ENCODE results near the gene RPS10.

The RPS10 gene

GRCh38 chr6:34425498-34426410 is at the start of gene RPS10:
RPS10 (minus strand) TSS chr6:34426069; CDS start chr6:34425221, 848 bp downstream.
- peak; percentile 74 to 84 for DNase-seq (ENCODE audit: low read depth in 2 of 2)

GRCh38 chr6:34475238-34475682 is 49.4 kb upstream of the RPS10 start:
- DNase-seq (ENCODE audit: low read depth in 2 of 2): no peak

GRCh38 chr6:34474754-34475153 is 48.9 kb upstream of the RPS10 start:
- no peak for DNase-seq (ENCODE audit: low read depth in 2 of 2)

- no peak for DNase-seq (ENCODE audit: low read depth in 2 of 2)
These were observed 48.1 kb upstream of the RPS10 start for GRCh38 chr6:34473967-34474366.

- DNase-seq (ENCODE audit: low read depth in 2 of 2): no peak
These were observed 46.6 kb upstream of the RPS10 start for GRCh38 chr6:34472425-34472824.

- no peak for DNase-seq (ENCODE audit: low read depth in 2 of 2)
These were observed 43.6 kb upstream of the RPS10 start for GRCh38 chr6:34469499-34469898.

GRCh38 chr6:34468378-34468892 is 42.6 kb upstream of the RPS10 start:
- no peak for DNase-seq (ENCODE audit: low read depth in 2 of 2)

GRCh38 chr6:34466242-34467185 is 40.6 kb upstream of the RPS10 start:
- DNase-seq (ENCODE audit: low read depth in 2 of 2): no peak

GRCh38 chr6:34465531-34466241 is 39.8 kb upstream of the RPS10 start, which contains the start of gene PACSIN1:
PACSIN1 (plus strand) TSS chr6:34466076; CDS start chr6:34526306, 60,230 bp downstream.
- DNase-seq (ENCODE audit: low read depth in 2 of 2): no peak

- DNase-seq (ENCODE audit: low read depth in 2 of 2): no peak
These were observed 38.0 kb upstream of the RPS10 start for GRCh38 chr6:34463849-34464248.

- no peak for DNase-seq (ENCODE audit: low read depth in 2 of 2)
These were observed 37.4 kb upstream of the RPS10 start for GRCh38 chr6:34463299-34463698.

- no peak for DNase-seq (ENCODE audit: low read depth in 2 of 2)
These were observed 36.7 kb upstream of the RPS10 start for GRCh38 chr6:34462551-34462971.

- no peak for DNase-seq (ENCODE audit: low read depth in 2 of 2)
These were observed 36.1 kb upstream of the RPS10 start for GRCh38 chr6:34462010-34462409.

- DNase-seq (ENCODE audit: low read depth in 2 of 2): no peak
These were observed 35.1 kb upstream of the RPS10 start for GRCh38 chr6:34460796-34461507.

- peak; percentile 2 to 15 for DNase-seq (ENCODE audit: low read depth in 2 of 2)
These were observed 34.2 kb upstream of the RPS10 start for GRCh38 chr6:34459899-34460593.

- no peak for DNase-seq (ENCODE audit: low read depth in 2 of 2)
These were observed 32.2 kb upstream of the RPS10 start for GRCh38 chr6:34457742-34458735.

- no peak for DNase-seq (ENCODE audit: low read depth in 2 of 2)
These were observed 31.5 kb upstream of the RPS10 start for GRCh38 chr6:34457382-34457741.

- DNase-seq (ENCODE audit: low read depth in 2 of 2): no peak
These were observed 30.0 kb upstream of the RPS10 start for GRCh38 chr6:34455831-34456230.

GRCh38 chr6:34451192-34451591 is 25.3 kb upstream of the RPS10 start:
- DNase-seq (ENCODE audit: low read depth in 2 of 2): no peak

Data from stimulated activated CD8-positive, alpha-beta memory T cell treated with anti-CD3 and anti-CD28 coated beads, Interleukin-7, amount 100 ng/mL, for 4 hours (primary cell).